HepG2 (cell line): ENCODE data around the gene FGF14. TPM values are rescaled to one million over a fixed set of nuclear protein-coding genes. Genes with fewer than 3 reads are reported as not detected.

Experiments used
- ATAC-seq: fragments of 200-7000 bp; cut with Tn5 transposase; 3 replicates; pipeline ENCODE4 v1.9.1; 2020; ENCODE audit warnings: mild to moderate bottlenecking, moderate library complexity
- BruUV-seq: library from RNA; stranded (reverse); fragments of 400-500 nt; replicated peaks from 2 replicates; lab custom pipeline; 2021; lab: Mats Ljungman, UMichigan
- CTCF ChIA-PET: fragments of 300-600 bp; formaldehyde crosslinking; extraction: SDS; loops from one replicate; lab custom pipeline; 2021; ENCODE audit warnings: low total read pairs, inconsistent platforms, low intra/inter-chr PET ratio; lab: Yijun Ruan, JAX
- POLR2A ChIA-PET: fragments of 350-600 bp; sonication (Branson Sonifier 250); formaldehyde crosslinking; loops from one replicate; lab custom pipeline; 2020; ENCODE audit warnings: antibody characterized with exemption, inconsistent platforms; lab: Yijun Ruan, JAX
- DNase-seq: peaks from one replicate; pipeline ENCODE4 v3.0.0-alpha.2; 2015; ENCODE audit warnings: low spot score
- FAIRE-seq: peaks from 3 replicates; lab custom pipeline; 2011; peaks lifted over from hg19 to GRCh38; lab: Jason Lieb, UNC
- H2AFZ ChIP-seq: one replicate; pipeline ENCODE4 v1.6.1; 2011; ENCODE audit warnings: low read length, inconsistent platforms
- H3K27ac ChIP-seq: fragments of 300-600 bp; 3 replicates; pipeline ENCODE4 v1.8.0; 2011; ENCODE audit warnings: mixed run types, mild to moderate bottlenecking, mixed read lengths, low read length, inconsistent platforms; ENCODE audit not compliant: insufficient read depth; ENCODE audit errors: extremely low read length
- H3K27me3 ChIP-seq, 2 experiments: fragments of 200-600 bp in 1 of 2; 2 replicates in 1 of 2; 3 replicates in 1 of 2; pipeline versions ENCODE4 v1.6.0 to v1.8.0; 2011; ENCODE audit warnings: low read length in 2 of 2, mild to moderate bottlenecking in 2 of 2, moderate library complexity in 2 of 2, inconsistent platforms in 1 of 2; ENCODE audit not compliant: insufficient read depth in 2 of 2, control insufficient read depth in 1 of 2
- H3K36me3 ChIP-seq, 2 experiments: fragments of 200-600 bp in 1 of 2; replicated peaks in 1 of 2; 2 replicates in 1 of 2; 3 replicates in 1 of 2; pipeline versions ENCODE4 v1.5.1 to v1.8.0; 2011; ENCODE audit warnings: low read length in 2 of 2, inconsistent platforms in 1 of 2; ENCODE audit not compliant: insufficient read depth in 2 of 2, control insufficient read depth in 1 of 2
- H3K4me1 ChIP-seq: 2 replicates; pipeline ENCODE4 v1.5.1; 2012; ENCODE audit warnings: low read length, inconsistent platforms; ENCODE audit not compliant: insufficient read depth
- H3K4me2 ChIP-seq: 2 replicates; pipeline ENCODE4 v1.6.0; 2011; ENCODE audit warnings: low read depth, low read length, inconsistent platforms
- H3K4me3 ChIP-seq, 3 experiments: fragments of 200-600 bp in 1 of 3; sonication (generic), shearing (Covaris generic) in 1 of 3; replicated peaks in 1 of 3; 2 replicates each; pipeline ENCODE4 v1.5.1; 2011 to 2016; ENCODE audit warnings: low read length in 3 of 3, inconsistent platforms in 2 of 3, low read depth in 2 of 3, mild to moderate bottlenecking in 2 of 3, control low read depth in 1 of 3, mixed read lengths in 1 of 3; ENCODE audit not compliant: insufficient read depth in 1 of 3
- H3K79me2 ChIP-seq: one replicate; pipeline ENCODE4 v1.6.1; 2011; ENCODE audit warnings: low read length, inconsistent platforms; ENCODE audit not compliant: insufficient read depth
- H3K9ac ChIP-seq: 2 replicates; pipeline ENCODE4 v1.6.0; 2011; ENCODE audit warnings: mild to moderate bottlenecking, low read depth, low read length, inconsistent platforms; ENCODE audit not compliant: insufficient read depth
- H3K9me3 ChIP-seq: 2 replicates; pipeline ENCODE4 v1.5.1; 2012; ENCODE audit warnings: mild to moderate bottlenecking, low read length
- H4K20me1 ChIP-seq: 2 replicates; pipeline ENCODE4 v1.6.0; 2011; ENCODE audit warnings: inconsistent platforms, mild to moderate bottlenecking, low read length, moderate library complexity; ENCODE audit not compliant: insufficient read depth
- ATAD3A ChIP-seq: sonication (generic); formaldehyde crosslinking; IDR thresholded peaks from 2 replicates; pipeline ENCODE4 v1.4.0; 2020; ENCODE audit warnings: missing genetic modification reagents
- GPN1 ChIP-seq: sonication (generic); formaldehyde crosslinking; IDR thresholded peaks from 2 replicates; pipeline ENCODE4 v1.5.1; 2020; ENCODE audit warnings: missing genetic modification reagents, borderline replicate concordance
- HNF1A ChIP-seq, 2 experiments: sonication (generic) in 1 of 2; formaldehyde crosslinking in 1 of 2; IDR thresholded peaks; 2 replicates each; pipeline versions ENCODE4 v1.4.0 to v1.6.1; 2016 to 2020; ENCODE audit warnings: borderline replicate concordance in 1 of 2, low read depth in 1 of 2, mild to moderate bottlenecking in 1 of 2, missing genetic modification reagents in 1 of 2
- HOXA5 ChIP-seq: sonication (generic); formaldehyde crosslinking; IDR thresholded peaks from 2 replicates; pipeline ENCODE4 v1.4.0; 2020; ENCODE audit warnings: missing genetic modification reagents
- KDM4B ChIP-seq: sonication (generic); formaldehyde crosslinking; IDR thresholded peaks from 2 replicates; pipeline ENCODE4 v1.4.0; 2020; ENCODE audit warnings: missing genetic modification reagents
- POLR2AphosphoS5 ChIP-seq: IDR thresholded peaks from 2 replicates; pipeline ENCODE4 v1.6.1; 2012; ENCODE audit warnings: low read depth, low read length
- RAD21 ChIP-seq: fragments of 450-650 bp; formaldehyde crosslinking; IDR thresholded peaks from 2 replicates; pipeline ENCODE4 v1.5.0; 2020; ENCODE audit warnings: mild to moderate bottlenecking
- RBM22 ChIP-seq: fragments of 200-400 bp; formaldehyde crosslinking; optimal IDR thresholded peaks from 2 replicates; pipeline ENCODE3; 2017; ENCODE audit warnings: mild to moderate bottlenecking, low read length, moderate library complexity
- RERE ChIP-seq: IDR thresholded peaks from 2 replicates; pipeline ENCODE4 v1.6.1; 2016; ENCODE audit warnings: low read depth, missing genetic modification reagents, missing compliant biosample characterization
- SRY ChIP-seq: sonication (generic); formaldehyde crosslinking; IDR thresholded peaks from 2 replicates; pipeline ENCODE4 v1.8.0; 2022; ENCODE audit warnings: mild to moderate bottlenecking, missing genetic modification reagents
- TAF1 ChIP-seq: sonication (generic); formaldehyde crosslinking; IDR thresholded peaks from 2 replicates; pipeline ENCODE4 v1.4.0; 2020; ENCODE audit warnings: missing genetic modification reagents
- TEF ChIP-seq: sonication (generic); formaldehyde crosslinking; IDR thresholded peaks from 2 replicates; pipeline ENCODE4 v1.5.0; 2020; ENCODE audit warnings: missing genetic modification reagents
- TOE1 ChIP-seq: sonication (generic); formaldehyde crosslinking; IDR thresholded peaks from 2 replicates; pipeline ENCODE4 v1.4.0; 2020; ENCODE audit warnings: mild to moderate bottlenecking, missing genetic modification reagents
- ZNF260 ChIP-seq: sonication (generic); formaldehyde crosslinking; IDR thresholded peaks from 2 replicates; pipeline ENCODE4 v1.4.0; 2020; ENCODE audit warnings: missing genetic modification reagents, low read depth, mild to moderate bottlenecking, borderline replicate concordance
- ZNF841 ChIP-seq: sonication (generic); formaldehyde crosslinking; IDR thresholded peaks from 2 replicates; pipeline ENCODE4 v1.8.1; 2023; ENCODE audit warnings: missing genetic modification reagents, borderline replicate concordance
- ZSCAN31 ChIP-seq: sonication (generic); formaldehyde crosslinking; IDR thresholded peaks from 2 replicates; pipeline ENCODE4 v1.5.0; 2020; ENCODE audit warnings: low read depth, mild to moderate bottlenecking, missing genetic modification reagents
- WGBS: methylation state at CpG from one replicate; pipeline ENCODE4 v1.1.6; 2017; ENCODE audit warnings: low lambda C conversion rate; 5-methylcytosine and 5-hydroxymethylcytosine counted together
- in situ Hi-C: cut with HindIII; loops from 2 replicates; pipeline ENCODE4 v1.10.0; 2017; ENCODE audit warnings: low pct_unique_long_range_greater_than_20kb; ENCODE audit not compliant: extremely low pct_ligation_motif_present
- intact Hi-C: fragments of 100-400 bp; cut with micrococcal nuclease; formaldehyde crosslinking; loops from one replicate; pipeline ENCODE4 v1.10.0; 2022; ENCODE audit not compliant: unreplicated experiment
- polyA plus RNA-seq, 8 experiments: library from polyadenylated mRNA; depleted of rRNA in 3 of 8; stranded (reverse) in 7 of 8; unstranded in 1 of 8; fragments of >200 nt; fragmentation: Illumina TruSeq in 4 of 8; extraction: Trizol in 4 of 8; gene quantifications; 2 replicates each; pipeline versions ENCODE4 v1.2.1 to v1.2.3, GENCODE V29; 2011 to 2016; ENCODE audit warnings: low read depth in 4 of 8, missing spikeins in 1 of 8, mixed read lengths in 1 of 8; ENCODE audit not compliant: insufficient read depth in 1 of 8
- total RNA-seq, 5 experiments: library from RNA; depleted of rRNA; stranded (reverse); fragments of >200 nt; fragmentation: Illumina TruSeq; extraction: Trizol; gene quantifications; 2 replicates each; pipeline ENCODE4 v1.2.3, GENCODE V29; 2016; ENCODE audit warnings: low read depth in 1 of 5

FGF14 gene
- total and polyA plus RNA-seq, 2 of the 13 experiments (the other 11 are each of a cell fraction or from before 2014, with no cell fraction given): not detected

- no peaks in the 10 kb centered on the region for H3K4me1 ChIP-seq
- H3K36me3 ChIP-seq: no peaks in the 10 kb centered on the region
- no peaks in the 10 kb centered on the region for H3K9me3 ChIP-seq
- intact Hi-C loops: no loop called here
- no peak overlapping the region for H3K4me2 ChIP-seq
- H2AFZ ChIP-seq: no peak overlapping the region
- H3K79me2 ChIP-seq: no peaks in the 10 kb centered on the region
- no peak overlapping the region for H3K9ac ChIP-seq
- CTCF ChIA-PET: no interaction called here
- in situ Hi-C loops: loop anchor here (25.0 kb wide), 1 partner anchor 431 kb away; no protein-coding TSS in a partner anchor
- FAIRE-seq (no peak), DNase-seq (no peak), ATAC-seq (no peak)
- H3K4me3 ChIP-seq: no peak overlapping the region
- WGBS: 50% methylated on average over 2 of the region's 2 CpGs
- no peaks in the 10 kb centered on the region for H4K20me1 ChIP-seq
- no TSS peak for BruUV-seq
- POLR2A ChIA-PET: no interaction called here
- H3K27me3 ChIP-seq: no peaks in the 10 kb centered on the region; a peak in 1 of 5 replicates
- no peak overlapping the region for H3K27ac ChIP-seq
- no peak for TF ChIP-seq TEF
- TF ChIP-seq RERE (CRISPR knock-in tag): no peak
- TF ChIP-seq ZSCAN31 (CRISPR knock-in tag): no peak
- no peak for TF ChIP-seq KDM4B (CRISPR knock-in tag)
- TF ChIP-seq ZNF841 (CRISPR knock-in tag): no peak
- TF ChIP-seq HOXA5 (CRISPR knock-in tag): no peak
- TF ChIP-seq TAF1 (CRISPR knock-in tag): no peak
- no peak for TF ChIP-seq ATAD3A (CRISPR knock-in tag)
- no peak for TF ChIP-seq HNF1A (IDR thresholded peaks at IDR 0.05; ENCODE audit: low read depth)
- no peak for TF ChIP-seq HNF1A (CRISPR knock-in tag; IDR thresholded peaks at IDR 0.05; ENCODE audit: borderline replicate concordance)
- no peak for TF ChIP-seq RAD21 (CRISPR knock-in tag)
- no peak for TF ChIP-seq TOE1
- no peak for TF ChIP-seq GPN1 (CRISPR knock-in tag)
- no peak for TF ChIP-seq ZNF260 (CRISPR knock-in tag)
- no peak for TF ChIP-seq POLR2AphosphoS5
- no peak for TF ChIP-seq RBM22
- TF ChIP-seq SRY (CRISPR knock-in tag): no peak
These were observed 270.6 kb downstream of the FGF14 start for GRCh38 chr13:102131246-102131645.
